H1 (cell line): Measurements from ENCODE around the gene ATM.

Experiments used
- CEBPB ChIP-seq: IDR thresholded peaks from 2 replicates; pipeline ENCODE4 v1.6.1; 2012; ENCODE audit warnings: low read depth, low read length
- CTCF ChIP-seq, 3 experiments: IDR thresholded peaks; 1 replicate in 2 of 3; 2 replicates in 1 of 3; pipeline versions ENCODE4 v1.5.1 to v1.6.1; 2011; ENCODE audit warnings: low read length in 3 of 3, mild to moderate bottlenecking in 3 of 3, inconsistent platforms in 2 of 3, low read depth in 1 of 3, moderate library complexity in 1 of 3; ENCODE audit not compliant: insufficient read depth in 1 of 3; ENCODE audit errors: control extremely low read depth in 1 of 3
- EP300 ChIP-seq, 2 experiments: IDR thresholded peaks; 1 replicate in 1 of 2; 2 replicates in 1 of 2; pipeline ENCODE4 v1.6.1; 2011 to 2012; ENCODE audit warnings: low read depth in 2 of 2, low read length in 2 of 2, mild to moderate bottlenecking in 2 of 2, borderline replicate concordance in 1 of 2, inconsistent platforms in 1 of 2, moderate library complexity in 1 of 2
- EZH2 ChIP-seq: fragments of 200-600 bp; sonication (generic); IDR thresholded peaks from 2 replicates; pipeline ENCODE4 v1.7.1; 2012; ENCODE audit warnings: low read depth, mild to moderate bottlenecking, moderate library complexity, low read length, inconsistent platforms; ENCODE audit not compliant: severe bottlenecking
- JUND ChIP-seq: IDR thresholded peaks from 2 replicates; pipeline ENCODE4 v1.6.1; 2011; ENCODE audit warnings: mild to moderate bottlenecking, improper control_type of control experiment, low read length
- NANOG ChIP-seq: IDR thresholded peaks from 2 replicates; pipeline ENCODE4 v1.6.1; 2011; ENCODE audit warnings: low read length, low read depth, mild to moderate bottlenecking, inconsistent platforms; ENCODE audit not compliant: insufficient read depth, poor library complexity, severe bottlenecking
- PHF8 ChIP-seq: fragments of 200-600 bp; sonication (generic); conservative IDR thresholded peaks from 2 replicates; pipeline ENCODE4 v1.7.1; 2012; ENCODE audit warnings: low read depth, mild to moderate bottlenecking, inconsistent platforms, low read length, moderate library complexity
- POLR2A ChIP-seq, 2 experiments: IDR thresholded peaks; 1 replicate in 1 of 2; 2 replicates in 1 of 2; pipeline ENCODE4 v1.6.1; 2011; ENCODE audit warnings: low read depth in 2 of 2, low read length in 2 of 2, mild to moderate bottlenecking in 2 of 2; ENCODE audit errors: control extremely low read depth in 1 of 2
- POLR2AphosphoS5 ChIP-seq: IDR thresholded peaks from 2 replicates; pipeline ENCODE4 v1.6.1; 2011; ENCODE audit warnings: low read depth, low read length
- RAD21 ChIP-seq, 2 experiments: IDR thresholded peaks in 1 of 2; conservative IDR thresholded peaks in 1 of 2; 2 replicates each; pipeline ENCODE4 v1.6.1; 2011; ENCODE audit warnings: low read depth in 2 of 2, low read length in 2 of 2, improper control_type of control experiment in 1 of 2, inconsistent platforms in 1 of 2, mild to moderate bottlenecking in 1 of 2, moderate library complexity in 1 of 2
- RNF2 ChIP-seq: fragments of 200-900, 300-1000 bp; sonication (generic); IDR thresholded peaks from 2 replicates; pipeline ENCODE4 v1.7.1; 2016; ENCODE audit warnings: borderline replicate concordance, low read depth, mild to moderate bottlenecking, antibody characterized with exemption, low read length; ENCODE audit not compliant: poor library complexity, severe bottlenecking; ENCODE audit errors: missing control alignments
- SIN3A ChIP-seq, 2 experiments: IDR thresholded peaks in 1 of 2; conservative IDR thresholded peaks in 1 of 2; 2 replicates each; pipeline ENCODE4 v1.6.1; 2011 to 2012; ENCODE audit warnings: low read length in 2 of 2, improper control_type of control experiment in 1 of 2, low read depth in 1 of 2, mild to moderate bottlenecking in 1 of 2
- TBP ChIP-seq: IDR thresholded peaks from 2 replicates; pipeline ENCODE4 v1.6.1; 2011; ENCODE audit warnings: low read depth, low read length, improper control_type of control experiment
- ZNF274 ChIP-seq: IDR thresholded peaks from 2 replicates; pipeline ENCODE4 v1.7.0; 2012; ENCODE audit warnings: low read length, borderline replicate concordance; ENCODE audit errors: extremely low read depth

DNA sequence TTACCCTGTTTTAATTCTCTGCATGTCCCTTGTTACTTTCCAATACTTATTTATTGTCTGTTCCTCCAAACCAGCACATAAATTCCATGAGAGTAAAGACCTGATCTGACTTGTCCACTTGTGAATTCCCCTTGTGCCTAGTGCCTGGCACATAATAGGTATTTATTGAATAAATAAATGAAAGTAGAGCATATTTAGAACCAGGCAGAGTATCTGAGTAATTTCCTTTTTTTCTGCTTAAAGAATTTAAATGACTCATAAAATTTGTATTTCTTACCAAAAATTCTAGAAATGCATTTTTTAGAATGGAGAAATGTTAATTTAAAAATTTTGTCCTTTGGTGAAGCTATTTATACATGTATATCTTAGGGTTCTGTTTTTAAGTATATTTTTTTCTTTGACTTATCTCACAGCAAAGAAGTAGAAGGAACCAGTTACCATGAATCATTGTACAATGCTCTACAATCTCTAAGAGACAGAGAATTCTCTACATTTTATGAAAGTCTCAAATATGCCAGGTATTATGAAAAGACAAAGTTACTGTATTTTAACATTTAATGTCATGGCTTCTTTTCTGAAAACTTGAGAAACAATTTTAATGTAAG, 96.8 kb downstream of the ATM start:
- TF ChIP-seq TBP (no peak), CTCF (IDR thresholded peaks at IDR 0.05; ENCODE audit: control extremely low read depth in 1 of 3, insufficient read depth in 1 of 3, low read depth in 1 of 3, low read length in 3 of 3) (no peak), SIN3A (conservative IDR thresholded peaks at IDR 0.05 in 1 of 2, IDR thresholded peaks at IDR 0.05 in 1 of 2; ENCODE audit: low read depth in 1 of 2, low read length in 2 of 2) (no peak), CEBPB (no peak), PHF8 (no peak), POLR2AphosphoS5 (no peak), RNF2 (no peak), EZH2 (no peak), EP300 (IDR thresholded peaks at IDR 0.05; ENCODE audit: borderline replicate concordance in 1 of 2, low read depth in 2 of 2, low read length in 2 of 2) (no peak), POLR2A (IDR thresholded peaks at IDR 0.05; ENCODE audit: control extremely low read depth in 1 of 2, low read depth in 2 of 2, low read length in 2 of 2) (no peak), NANOG (no peak), ZNF274 (no peak), RAD21 (IDR thresholded peaks at IDR 0.05 in 1 of 2, conservative IDR thresholded peaks at IDR 0.05 in 1 of 2; ENCODE audit: low read depth in 2 of 2, low read length in 2 of 2) (no peak), JUND (no peak)
